Neuronal stem cell (in vitro differentiated cells): ENCODE data around the gene NEURL1B.
A peak's percentile ranks its signal among the peaks of the same experiment; 100 is the strongest.

ENCODE experiments used
- DNase-seq: peaks from one replicate; pipeline ENCODE4 v3.0.0-alpha.2; 2013; ENCODE audit warnings: low spot score
- H2AFZ ChIP-seq: one replicate; pipeline ENCODE4 v1.6.1; 2013; ENCODE audit warnings: mild to moderate bottlenecking, low read length, inconsistent platforms
- H2AK5ac ChIP-seq: 2 replicates; pipeline ENCODE4 v1.6.1; 2013; ENCODE audit warnings: low read depth, mild to moderate bottlenecking, inconsistent platforms, low read length, moderate library complexity, mixed read lengths
- H2BK120ac ChIP-seq: 2 replicates; pipeline ENCODE4 v1.6.1; 2013; ENCODE audit warnings: low read depth, mild to moderate bottlenecking, inconsistent platforms, low read length, moderate library complexity, mixed read lengths
- H2BK12ac ChIP-seq: one replicate; pipeline ENCODE4 v1.6.1; 2013; ENCODE audit warnings: low read length, inconsistent platforms
- H2BK15ac ChIP-seq: 2 replicates; pipeline ENCODE4 v1.6.1; 2013; ENCODE audit warnings: mild to moderate bottlenecking, low read length, inconsistent platforms, mixed read lengths
- H2BK5ac ChIP-seq: one replicate; pipeline ENCODE4 v1.6.1; 2013; ENCODE audit warnings: inconsistent platforms, mild to moderate bottlenecking, low read length, moderate library complexity
- H3K14ac ChIP-seq: one replicate; pipeline ENCODE4 v1.6.1; 2013; ENCODE audit warnings: low read length, inconsistent platforms
- H3K18ac ChIP-seq: 2 replicates; pipeline ENCODE4 v1.6.1; 2013; ENCODE audit warnings: low read length, inconsistent platforms
- H3K23ac ChIP-seq: 2 replicates; pipeline ENCODE4 v1.6.1; 2013; ENCODE audit warnings: low read depth, mild to moderate bottlenecking, mixed read lengths, low read length, inconsistent platforms; ENCODE audit not compliant: poor library complexity
- H3K27ac ChIP-seq: replicated peaks from 3 replicates; pipeline ENCODE4 v1.5.1; 2013; ENCODE audit warnings: low read length, inconsistent platforms
- H3K27me3 ChIP-seq, 3 experiments: 2 replicates each; pipeline ENCODE4 v1.6.1; 2013; ENCODE audit warnings: low read length in 3 of 3, mild to moderate bottlenecking in 2 of 3, inconsistent platforms in 1 of 3, low read depth in 1 of 3, mixed read lengths in 1 of 3, moderate library complexity in 1 of 3; ENCODE audit not compliant: control insufficient read depth in 3 of 3, insufficient read depth in 3 of 3
- H3K36me3 ChIP-seq, 2 donors: replicated peaks in 1 of 2; 2 replicates each; pipeline ENCODE4 v1.6.1; 2013; ENCODE audit warnings: low read length in 2 of 2; ENCODE audit not compliant: control insufficient read depth in 2 of 2, insufficient read depth in 2 of 2
- H3K4ac ChIP-seq: 2 replicates; pipeline ENCODE4 v1.6.1; 2013; ENCODE audit warnings: inconsistent platforms, mild to moderate bottlenecking, low read length, moderate library complexity
- H3K4me1 ChIP-seq, 2 donors: 1 replicate in 1 of 2; 2 replicates in 1 of 2; pipeline ENCODE4 v1.6.1; 2013; ENCODE audit warnings: low read length in 2 of 2, low read depth in 1 of 2; ENCODE audit not compliant: control insufficient read depth in 2 of 2, insufficient read depth in 1 of 2
- H3K4me2 ChIP-seq: one replicate; pipeline ENCODE4 v1.6.1; 2013; ENCODE audit warnings: mild to moderate bottlenecking, low read length, inconsistent platforms; ENCODE audit not compliant: insufficient read depth, poor library complexity, severe bottlenecking
- H3K4me3 ChIP-seq, 2 donors: 2 replicates each; pipeline ENCODE4 v1.5.1; 2013; ENCODE audit warnings: low read length in 2 of 2, mild to moderate bottlenecking in 2 of 2, inconsistent platforms in 1 of 2, moderate library complexity in 1 of 2
- H3K79me1 ChIP-seq: one replicate; pipeline ENCODE4 v1.6.1; 2013; ENCODE audit warnings: low read depth, mild to moderate bottlenecking, inconsistent platforms, low read length, moderate library complexity
- H3K9ac ChIP-seq: one replicate; pipeline ENCODE4 v1.6.1; 2013; ENCODE audit warnings: mild to moderate bottlenecking, low read depth, low read length, inconsistent platforms; ENCODE audit not compliant: poor library complexity
- H3K9me3 ChIP-seq, 2 donors: replicated peaks in 1 of 2; 2 replicates each; pipeline versions ENCODE3 to v1.6.1; 2013; ENCODE audit warnings: low read length in 2 of 2, mild to moderate bottlenecking in 2 of 2, inconsistent platforms in 1 of 2, low read depth in 1 of 2, mixed read lengths in 1 of 2, moderate library complexity in 1 of 2; ENCODE audit not compliant: control insufficient read depth in 2 of 2, insufficient read depth in 1 of 2
- H4K8ac ChIP-seq: one replicate; pipeline ENCODE4 v1.6.1; 2013; ENCODE audit warnings: low read depth, mild to moderate bottlenecking, inconsistent platforms, low read length, moderate library complexity
- H4K91ac ChIP-seq: one replicate; pipeline ENCODE4 v1.6.1; 2013; ENCODE audit warnings: low read length, low read depth, mild to moderate bottlenecking, inconsistent platforms; ENCODE audit not compliant: poor library complexity
- WGBS, 2 donors: extraction: QIAGEN DNeasy Blood & Tissue Kit; methylation state at CpG; one replicate each; pipeline ENCODE4 v1.1.7; 2013; ENCODE audit warnings: missing lambda C conversion rate in 2 of 2, mixed read lengths in 1 of 2; ENCODE audit not compliant: insufficient read length in 2 of 2, insufficient replicate concordance in 1 of 2; ENCODE audit errors: extremely low coverage in 2 of 2; 5-methylcytosine and 5-hydroxymethylcytosine counted together

NEURL1B gene

GRCh38 chr5:172687940-172688339 is 46.9 kb downstream of the NEURL1B start:
- DNase-seq: no peak
- no peak overlapping the region for H2BK15ac ChIP-seq
- H3K14ac ChIP-seq: no peak overlapping the region
- H3K18ac ChIP-seq: no peak overlapping the region
- no peak overlapping the region for H3K4ac ChIP-seq
- no peak overlapping the region for H4K8ac ChIP-seq
- H2AFZ ChIP-seq: no peak overlapping the region
- H3K79me1 ChIP-seq: peaks cover 2% of the 10 kb centered on the region
- H4K91ac ChIP-seq: no peak overlapping the region
- H3K27me3 ChIP-seq: peaks cover 0 to 14% (median 3%) of the 10 kb centered on the region in 3 experiments
- H3K9ac ChIP-seq: no peak overlapping the region
- WGBS, 2 donors: no CpG with 5 or more reads among the region's 4 CpGs
- H3K4me1 ChIP-seq: no peaks in the 10 kb centered on the region
- H3K27ac ChIP-seq: no peak overlapping the region
- H3K23ac ChIP-seq: no peak overlapping the region
- H2BK5ac ChIP-seq: no peak overlapping the region
- peaks cover 2 to 8% of the 10 kb centered on the region in 2 donors for H3K36me3 ChIP-seq
- H3K9me3 ChIP-seq: no peaks in the 10 kb centered on the region
- no peak overlapping the region for H2BK12ac ChIP-seq
- no peak overlapping the region for H2BK120ac ChIP-seq
- H3K4me2 ChIP-seq: no peak overlapping the region
- H3K4me3 ChIP-seq: no peak overlapping the region
- no peak overlapping the region for H2AK5ac ChIP-seq

- no peak overlapping the region for H3K9ac ChIP-seq
- H3K9me3 ChIP-seq: no peaks in the 10 kb centered on the region
- peaks cover 2 to 8% of the 10 kb centered on the region in 2 donors for H3K36me3 ChIP-seq
- H2AFZ ChIP-seq: no peak overlapping the region
- H2BK15ac ChIP-seq: no peak overlapping the region
- H2BK5ac ChIP-seq: no peak overlapping the region
- H2BK120ac ChIP-seq: no peak overlapping the region
- no peak overlapping the region for H3K4me2 ChIP-seq
- H3K4me3 ChIP-seq: no peak overlapping the region
- H3K14ac ChIP-seq: no peak overlapping the region
- H3K4me1 ChIP-seq: no peaks in the 10 kb centered on the region
- no peak for DNase-seq
- WGBS, 2 donors: no CpG with 5 or more reads among the region's 11 CpGs
- no peak overlapping the region for H3K4ac ChIP-seq
- H4K91ac ChIP-seq: no peak overlapping the region
- H2BK12ac ChIP-seq: no peak overlapping the region
- no peak overlapping the region for H3K27ac ChIP-seq
- no peak overlapping the region for H3K23ac ChIP-seq
- H2AK5ac ChIP-seq: no peak overlapping the region
- H3K27me3 ChIP-seq: peaks cover 0 to 7% (median 1%) of the 10 kb centered on the region in 3 experiments
- peak overlapping the region; percentile 36 for H3K18ac ChIP-seq
- H4K8ac ChIP-seq: no peak overlapping the region
- H3K79me1 ChIP-seq: peaks cover 2% of the 10 kb centered on the region
Measured at GRCh38 chr5:172688349-172689217, 47.5 kb downstream of the NEURL1B start.

GRCh38 chr5:172689218-172689572 is 48.1 kb downstream of the NEURL1B start:
- no CpG with 5 or more reads among the region's 7 CpGs for WGBS, 2 donors
- peaks cover 2% of the 10 kb centered on the region for H3K79me1 ChIP-seq

GRCh38 chr5:172689801-172690200 is 48.7 kb downstream of the NEURL1B start:
- no peak overlapping the region for H2AFZ ChIP-seq
- no peak overlapping the region for H2BK120ac ChIP-seq
- no peak overlapping the region for H3K23ac ChIP-seq
- H3K9me3 ChIP-seq: no peaks in the 10 kb centered on the region
- peaks cover 2 to 8% of the 10 kb centered on the region in 2 donors for H3K36me3 ChIP-seq
- no peak overlapping the region for H3K27ac ChIP-seq
- H2BK5ac ChIP-seq: no peak overlapping the region
- no peak overlapping the region for H2AK5ac ChIP-seq
- no peak overlapping the region for H3K14ac ChIP-seq
- no peak overlapping the region for H3K4me3 ChIP-seq
- H2BK12ac ChIP-seq: no peak overlapping the region
- H3K4me1 ChIP-seq: peaks cover 0 to 7% of the 10 kb centered on the region in 2 donors
- H3K4ac ChIP-seq: no peak overlapping the region
- no peak overlapping the region for H3K4me2 ChIP-seq
- no peaks in the 10 kb centered on the region for H3K27me3 ChIP-seq
- WGBS, 2 donors: no CpG with 5 or more reads among the region's 10 CpGs
- no peak for DNase-seq
- peaks cover 2% of the 10 kb centered on the region for H3K79me1 ChIP-seq
- H3K18ac ChIP-seq: no peak overlapping the region
- no peak overlapping the region for H4K8ac ChIP-seq
- no peak overlapping the region for H2BK15ac ChIP-seq
- no peak overlapping the region for H4K91ac ChIP-seq
- no peak overlapping the region for H3K9ac ChIP-seq

More at GRCh38 chr5:172689218-172689572, 48.1 kb downstream of the NEURL1B start:
- H2AK5ac ChIP-seq: no peak overlapping the region
- no peak overlapping the region for H2AFZ ChIP-seq
- no peak overlapping the region for H2BK15ac ChIP-seq
- no peak overlapping the region for H4K8ac ChIP-seq
- H3K4me3 ChIP-seq: no peak overlapping the region
- DNase-seq: no peak
- no peak overlapping the region for H3K9ac ChIP-seq
- H3K4me1 ChIP-seq: peaks cover 0 to 1% of the 10 kb centered on the region in 2 donors
- H3K36me3 ChIP-seq: peaks cover 2 to 8% of the 10 kb centered on the region in 2 donors
- H3K23ac ChIP-seq: no peak overlapping the region
- H2BK5ac ChIP-seq: no peak overlapping the region
- H3K18ac ChIP-seq: no peak overlapping the region
- no peak overlapping the region for H3K27ac ChIP-seq
- peaks cover 0 to 2% (median 0%) of the 10 kb centered on the region in 3 experiments for H3K27me3 ChIP-seq
- H3K14ac ChIP-seq: no peak overlapping the region
- H3K4ac ChIP-seq: no peak overlapping the region
- no peak overlapping the region for H3K4me2 ChIP-seq
- H2BK12ac ChIP-seq: no peak overlapping the region
- H2BK120ac ChIP-seq: no peak overlapping the region
- H4K91ac ChIP-seq: no peak overlapping the region
- H3K9me3 ChIP-seq: no peaks in the 10 kb centered on the region
